HG03103 (cell line): Measurements from ENCODE around the gene CFAP298.
A peak's percentile ranks its signal among the peaks of the same experiment; 100 is the strongest.
"Not testable (repeated sequence)": the region's sequence is repeated elsewhere in the genome, so short reads cannot be mapped to it uniquely, and the experiment has no call there.

Experiments
- ATAC-seq: cut with Tn5 transposase; IDR thresholded peaks from one replicate; pipeline ENCODE4 v1.9.1; 2021; ENCODE audit warnings: low read depth; ENCODE audit not compliant: unreplicated experiment

Gene CFAP298, protein sequence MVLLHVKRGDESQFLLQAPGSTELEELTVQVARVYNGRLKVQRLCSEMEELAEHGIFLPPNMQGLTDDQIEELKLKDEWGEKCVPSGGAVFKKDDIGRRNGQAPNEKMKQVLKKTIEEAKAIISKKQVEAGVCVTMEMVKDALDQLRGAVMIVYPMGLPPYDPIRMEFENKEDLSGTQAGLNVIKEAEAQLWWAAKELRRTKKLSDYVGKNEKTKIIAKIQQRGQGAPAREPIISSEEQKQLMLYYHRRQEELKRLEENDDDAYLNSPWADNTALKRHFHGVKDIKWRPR

GRCh38 chr21:32612075-32612998 is at the start of gene CFAP298:
Gene CFAP298 (minus strand): TSS chr21:32612377. CDS start chr21:32612243, 134 bp downstream.
- ATAC-seq, result peak; percentile 92

DNA sequence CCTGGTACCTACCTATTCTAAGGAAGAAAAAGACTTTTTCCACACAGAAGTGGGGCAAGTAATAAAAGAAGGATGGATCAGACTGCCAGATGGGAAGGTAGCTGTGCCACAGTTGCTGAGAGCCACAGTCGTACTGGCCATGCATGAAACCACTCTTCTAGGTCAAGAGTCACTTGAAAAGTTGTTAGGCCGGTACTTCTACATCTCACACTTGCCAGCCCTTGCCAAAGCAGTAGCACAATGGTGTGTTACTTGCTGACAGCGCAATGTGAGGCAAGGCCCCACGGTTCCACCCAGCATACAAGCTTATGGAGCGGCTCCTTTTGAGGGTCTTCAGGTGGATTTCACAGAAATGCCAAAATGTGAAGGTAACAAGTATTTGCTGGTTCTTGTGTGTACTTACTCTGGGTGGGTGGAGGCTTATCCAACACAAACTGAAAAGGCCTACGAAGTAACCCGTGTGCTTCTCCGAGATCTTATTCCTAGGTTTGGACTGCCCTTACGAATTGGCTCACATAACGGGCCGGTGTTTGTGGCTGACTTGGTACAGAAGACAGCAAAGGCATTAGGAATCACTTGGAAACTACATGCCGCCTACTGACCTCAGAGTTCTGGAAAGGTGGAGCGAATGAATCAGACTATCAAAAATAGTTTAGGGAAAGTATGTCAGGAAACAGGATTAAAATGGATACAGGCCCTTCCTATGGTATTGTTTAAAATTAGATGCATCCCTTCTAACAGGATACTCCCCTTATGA is 49.0 kb upstream of the CFAP298 start:
- not testable (repeated sequence) for ATAC-seq

GRCh38 chr21:32658524-32658923 is 46.3 kb upstream of the CFAP298 start:
- ATAC-seq, result no peak

- no peak for ATAC-seq
These were observed 41.2 kb upstream of the CFAP298 start for GRCh38 chr21:32653326-32653901.

- no peak for ATAC-seq
These were observed 36.0 kb upstream of the CFAP298 start for GRCh38 chr21:32648165-32648564.

DNA sequence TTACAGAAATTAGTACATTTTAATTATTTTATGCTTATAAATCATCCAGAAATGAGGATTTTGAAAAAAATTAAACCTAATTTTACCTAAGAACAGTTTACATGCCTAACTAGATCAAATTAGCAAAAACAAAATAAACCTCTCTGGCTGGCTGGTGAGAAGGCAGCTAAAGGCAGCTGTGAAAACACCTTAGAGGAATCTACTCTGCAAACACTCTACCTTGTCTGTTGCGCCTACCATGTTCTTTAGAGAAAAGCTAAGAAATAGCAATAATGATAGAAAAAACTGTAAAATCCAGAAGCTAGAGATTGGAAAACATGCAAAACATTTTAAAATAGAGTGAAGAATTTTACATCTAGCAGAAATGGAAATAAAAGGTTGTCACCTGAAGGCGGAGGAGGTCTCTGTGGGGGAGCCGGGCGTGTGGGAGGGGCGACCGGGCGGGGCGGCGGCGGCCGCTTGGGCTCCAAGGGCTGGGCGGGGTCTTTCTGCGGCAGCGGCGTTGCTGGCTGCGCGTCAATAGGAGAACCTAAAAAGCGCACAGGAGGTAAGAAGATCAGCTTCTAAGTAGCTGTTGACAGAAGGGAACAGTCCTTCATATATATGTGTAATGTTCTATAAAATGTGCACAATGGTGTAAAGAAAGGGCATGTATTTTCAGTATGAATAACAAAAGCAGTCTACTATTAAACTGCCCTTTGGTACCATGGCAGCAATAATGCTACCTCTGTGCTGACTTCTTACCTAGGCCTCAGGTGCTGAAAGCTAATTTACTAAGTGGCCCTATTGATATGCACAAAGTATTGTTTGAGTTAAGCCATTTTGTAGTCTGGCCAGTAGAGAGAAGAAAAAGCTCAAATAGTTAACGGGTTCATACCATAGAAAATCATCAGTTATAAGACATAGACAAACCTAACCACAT is 33.3 kb upstream of the CFAP298 start:
- no peak for ATAC-seq

DNA sequence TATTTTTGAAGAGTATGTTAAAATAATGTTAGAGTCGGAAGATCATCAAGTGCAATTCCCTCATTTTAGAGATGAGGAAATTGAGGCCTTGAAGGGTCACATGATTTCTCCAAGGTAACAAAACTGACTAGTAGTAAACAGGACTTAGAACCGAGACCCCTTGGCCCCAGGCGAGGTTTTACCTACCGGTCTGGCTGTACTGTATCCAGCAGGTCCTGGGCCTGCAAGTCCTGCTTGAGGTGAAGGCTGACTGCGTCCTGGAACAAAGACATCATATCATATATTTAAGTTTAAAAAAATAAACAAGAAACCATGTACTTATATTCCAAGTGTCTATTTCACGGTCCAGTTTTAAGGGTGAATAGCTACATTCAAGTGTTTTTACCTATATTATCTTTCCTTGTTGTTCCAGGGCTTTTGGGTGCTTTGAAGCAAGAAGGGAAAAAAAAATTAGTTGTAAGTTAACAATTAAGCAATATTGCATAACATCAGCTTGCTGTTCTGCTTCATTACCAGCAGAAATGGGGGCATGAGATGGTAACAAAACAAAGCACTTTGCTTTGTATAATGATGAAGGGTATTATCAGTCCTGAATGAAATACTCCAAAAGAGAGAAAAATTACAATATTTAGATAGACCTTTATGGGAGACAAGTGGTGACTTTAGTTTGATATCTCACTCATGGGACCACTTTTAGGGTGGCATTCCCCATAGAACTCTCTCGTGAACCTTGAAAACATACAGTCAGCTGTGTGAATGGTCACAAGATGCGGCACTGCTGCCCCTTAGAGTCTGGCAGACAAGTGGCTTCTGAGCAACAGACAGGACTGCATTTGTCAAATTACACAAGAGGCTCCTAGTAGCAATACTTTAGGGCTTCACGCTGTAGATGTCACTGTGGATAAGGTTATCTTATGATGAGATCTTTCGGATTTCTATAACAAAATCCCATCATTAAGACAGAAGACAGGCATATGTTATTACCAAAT is 29.8 kb upstream of the CFAP298 start:
- ATAC-seq, result no peak

DNA sequence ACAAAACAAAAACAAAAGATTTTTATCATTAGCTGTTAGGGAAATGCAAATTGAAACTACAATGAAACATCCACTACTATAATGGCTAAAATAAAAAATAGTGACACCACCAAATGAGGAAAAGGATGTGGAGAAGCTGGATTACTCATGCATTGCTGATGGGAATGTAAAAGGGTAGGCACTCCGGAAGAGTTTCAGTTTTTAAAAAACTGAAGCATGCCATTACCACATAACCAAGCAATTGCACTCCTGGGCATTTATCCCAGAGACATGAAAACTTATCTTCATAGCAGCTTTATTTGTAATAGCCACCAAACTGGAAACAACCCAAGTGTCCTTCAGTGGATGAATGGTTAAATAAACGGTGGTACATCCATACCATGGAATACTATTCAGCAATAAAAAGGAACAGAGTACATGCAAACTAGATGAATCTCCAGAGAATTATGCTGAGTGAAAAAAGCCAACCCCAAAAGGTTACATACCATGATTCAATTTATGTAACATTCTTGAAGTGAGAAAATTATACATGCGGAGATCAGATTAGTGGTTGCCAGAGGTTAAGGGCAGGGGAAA is 14.5 kb upstream of the CFAP298 start:
- ATAC-seq, result no peak

- ATAC-seq, result not testable (repeated sequence)
These were observed 6.0 kb upstream of the CFAP298 start for GRCh38 chr21:32618218-32618617.

DNA sequence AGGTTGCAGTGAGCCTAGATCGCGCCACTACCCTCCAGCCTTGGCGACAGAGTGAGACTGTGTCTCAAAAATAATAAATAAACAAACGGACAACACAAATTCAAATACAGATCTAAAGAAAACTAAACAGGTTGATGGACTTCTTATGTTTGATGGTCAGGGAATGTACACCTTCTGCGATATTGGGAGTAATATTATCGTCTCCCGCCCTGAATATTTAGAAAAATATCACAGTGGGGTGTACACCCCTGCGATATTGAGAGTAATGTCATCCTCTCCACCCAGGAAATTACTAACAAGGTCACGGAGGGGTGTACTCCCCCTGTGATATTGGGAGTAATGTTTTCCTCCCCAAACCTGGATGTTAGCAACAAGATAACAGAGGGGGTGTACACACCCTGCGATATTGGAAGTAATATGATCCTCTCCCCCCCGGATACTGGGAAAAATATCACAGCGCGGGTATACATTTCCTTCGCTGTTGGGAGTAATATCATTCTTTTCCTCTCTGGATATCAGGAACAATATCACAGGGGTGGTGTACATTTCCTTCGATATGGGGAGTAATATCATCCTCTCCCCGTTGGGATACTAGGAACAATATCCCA is 1.4 kb upstream of the CFAP298 start:
- ATAC-seq, result no peak

- no peak for ATAC-seq
These were observed 791 bp upstream of the CFAP298 start for GRCh38 chr21:32612999-32613337.

DNA sequence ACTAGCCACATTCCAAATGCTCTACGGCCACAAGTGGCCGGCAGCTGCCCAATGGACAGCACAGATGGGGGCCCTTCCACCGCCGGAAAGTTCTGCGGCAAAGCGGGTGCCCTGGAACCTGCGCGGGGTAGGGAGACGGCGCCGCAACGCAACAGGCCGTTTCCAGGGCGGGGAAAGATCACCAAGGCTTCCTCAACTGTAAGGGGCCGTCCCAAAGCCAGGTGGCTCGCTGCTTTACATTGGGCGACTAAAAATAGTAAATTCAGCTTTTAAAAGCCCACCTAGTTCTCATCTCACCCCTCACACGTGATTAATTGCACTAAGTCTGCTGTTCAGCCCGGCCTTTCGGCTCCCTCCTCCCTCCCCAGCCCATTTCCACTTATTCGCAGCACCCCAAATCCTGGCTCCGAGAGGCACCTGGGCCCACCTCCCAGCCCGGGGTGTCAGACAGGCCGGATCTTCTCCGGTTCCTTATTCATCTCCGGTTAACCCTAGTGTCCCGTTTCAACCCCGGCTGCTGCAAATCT is 643 bp downstream of the CFAP298 start:
- ATAC-seq, result no peak

- ATAC-seq, result not testable (repeated sequence)
These were observed 1.2 kb downstream of the CFAP298 start for GRCh38 chr21:32610940-32611339.

DNA sequence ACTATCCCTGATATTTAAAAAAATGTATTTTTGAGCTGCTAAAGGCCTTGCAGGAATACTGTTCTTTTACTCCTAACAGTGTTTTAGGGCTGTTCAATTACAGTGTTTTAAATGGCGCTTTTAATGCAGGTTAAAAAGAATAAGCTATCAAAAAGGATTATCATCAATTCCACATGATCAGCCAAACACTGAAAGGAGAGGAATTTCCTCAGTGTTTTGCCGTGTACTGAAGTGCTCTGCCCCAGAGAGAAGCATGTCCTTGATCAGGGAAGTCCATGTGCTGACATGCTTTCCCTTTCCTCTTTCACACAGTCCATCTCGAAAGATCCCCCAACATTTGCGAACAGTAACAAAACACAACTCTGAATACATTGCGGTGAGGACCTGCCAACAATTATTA is 3.3 kb downstream of the CFAP298 start:
- ATAC-seq, result no peak

DNA sequence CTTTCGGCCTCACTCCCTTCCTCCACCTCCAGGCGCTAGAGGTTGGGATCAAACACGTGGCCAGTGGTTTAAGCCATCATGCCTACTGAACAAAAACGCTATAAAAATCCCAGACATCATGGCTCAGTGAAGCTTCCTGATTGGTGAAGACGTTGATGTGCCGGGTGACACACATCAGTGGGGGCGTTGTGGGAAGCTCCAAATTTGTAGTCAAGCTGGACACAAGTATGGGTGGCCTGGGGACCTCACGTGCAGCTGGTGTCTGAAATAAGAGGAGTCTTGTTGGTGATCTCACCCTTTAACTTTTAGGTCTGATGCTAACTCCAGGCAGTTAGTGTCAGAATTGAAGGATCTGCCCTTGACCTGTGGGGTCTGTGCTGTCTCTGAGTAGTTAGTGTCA is 6.7 kb downstream of the CFAP298 start:
- ATAC-seq, result no peak

GRCh38 chr21:32604464-32604863 is 7.7 kb downstream of the CFAP298 start:
- no peak for ATAC-seq

DNA sequence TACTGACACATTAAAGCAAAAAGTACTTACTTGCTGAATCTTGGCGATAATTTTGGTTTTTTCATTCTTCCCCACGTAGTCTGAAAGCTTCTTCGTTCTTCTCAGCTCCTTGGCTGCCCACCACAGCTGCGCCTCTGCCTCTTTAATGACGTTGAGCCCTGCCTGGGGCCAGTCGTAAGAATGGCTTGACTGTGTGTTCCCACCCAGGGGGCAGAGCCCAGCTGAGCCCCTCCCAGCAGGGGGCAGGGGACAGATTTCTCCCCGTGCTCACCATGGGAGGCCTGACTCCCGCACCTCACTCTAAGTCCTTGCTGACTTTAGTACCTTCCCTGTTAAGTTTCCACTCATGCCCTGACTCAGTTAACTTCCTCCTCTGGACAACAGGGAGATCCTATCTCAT is 9.0 kb downstream of the CFAP298 start:
- ATAC-seq, result no peak

- no peak for ATAC-seq
These were observed 10.1 kb downstream of the CFAP298 start for GRCh38 chr21:32602099-32602498.
